Gastrocnemius medialis (tissue), 4 donors: Measurements from ENCODE around the gene DSCAML1.

Source experiments
- POLR2A ChIP-seq, 2 donors: fragments of 450-650 bp; IDR thresholded peaks; one replicate each; pipeline ENCODE4 v1.6.1; 2017; ENCODE audit warnings: antibody characterized with exemption in 2 of 2, mild to moderate bottlenecking in 2 of 2, moderate library complexity in 2 of 2
- TF ChIP-seq, protein P1 (sequence below), 5 experiments: fragments of 450-650 bp in 3 of 5; fragments of 200-600 bp in 2 of 5; sonication (generic) in 2 of 5; IDR thresholded peaks in 4 of 5; conservative IDR thresholded peaks in 1 of 5; 1 replicate in 4 of 5; 2 replicates in 1 of 5; pipeline ENCODE4 v1.5.1; 2016 to 2019; ENCODE audit warnings: antibody characterized with exemption in 5 of 5, mild to moderate bottlenecking in 3 of 5, moderate library complexity in 3 of 5

DNA sequence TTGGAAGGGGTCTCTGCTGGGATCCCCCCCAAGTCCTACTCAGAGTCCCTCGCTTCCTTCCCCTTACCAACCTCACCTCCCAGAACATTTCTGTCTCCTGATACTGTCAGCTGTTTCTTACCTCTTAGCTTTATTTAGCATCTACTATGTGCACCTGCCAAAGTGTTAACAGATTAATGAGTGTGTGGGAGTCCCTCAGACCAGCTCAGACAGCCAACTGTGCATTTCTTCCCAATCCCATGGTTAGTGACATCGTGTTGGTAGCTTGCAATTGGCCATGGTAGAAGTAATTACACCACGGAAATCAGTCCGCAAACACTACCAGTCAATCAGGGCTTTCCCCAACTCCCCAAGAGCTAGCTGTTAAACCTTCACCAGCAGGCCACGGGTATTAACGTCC, 150.6 kb downstream of the DSCAML1 start:
- TF ChIP-seq POLR2A (IDR thresholded peaks at IDR 0.05) = no peak
- TF ChIP-seq, protein P1, sequence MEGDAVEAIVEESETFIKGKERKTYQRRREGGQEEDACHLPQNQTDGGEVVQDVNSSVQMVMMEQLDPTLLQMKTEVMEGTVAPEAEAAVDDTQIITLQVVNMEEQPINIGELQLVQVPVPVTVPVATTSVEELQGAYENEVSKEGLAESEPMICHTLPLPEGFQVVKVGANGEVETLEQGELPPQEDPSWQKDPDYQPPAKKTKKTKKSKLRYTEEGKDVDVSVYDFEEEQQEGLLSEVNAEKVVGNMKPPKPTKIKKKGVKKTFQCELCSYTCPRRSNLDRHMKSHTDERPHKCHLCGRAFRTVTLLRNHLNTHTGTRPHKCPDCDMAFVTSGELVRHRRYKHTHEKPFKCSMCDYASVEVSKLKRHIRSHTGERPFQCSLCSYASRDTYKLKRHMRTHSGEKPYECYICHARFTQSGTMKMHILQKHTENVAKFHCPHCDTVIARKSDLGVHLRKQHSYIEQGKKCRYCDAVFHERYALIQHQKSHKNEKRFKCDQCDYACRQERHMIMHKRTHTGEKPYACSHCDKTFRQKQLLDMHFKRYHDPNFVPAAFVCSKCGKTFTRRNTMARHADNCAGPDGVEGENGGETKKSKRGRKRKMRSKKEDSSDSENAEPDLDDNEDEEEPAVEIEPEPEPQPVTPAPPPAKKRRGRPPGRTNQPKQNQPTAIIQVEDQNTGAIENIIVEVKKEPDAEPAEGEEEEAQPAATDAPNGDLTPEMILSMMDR (IDR thresholded peaks at IDR 0.05 in 4 of 5, conservative IDR thresholded peaks at IDR 0.05 in 1 of 5) = no peak
